Liver (tissue), 5 donors: ENCODE results near the gene GOLGA6B. TPM values are rescaled to one million over a fixed set of nuclear protein-coding genes. Genes with fewer than 3 reads are reported as not detected.

Source experiments
- polyA plus RNA-seq, 2 donors: library from polyadenylated mRNA; stranded (reverse) in 1 of 2; unstranded in 1 of 2; fragments of 200-250 nt in 1 of 2; fragments of >200 nt in 1 of 2; fragmentation: Nextera tagmentation in 1 of 2; extraction: Ambion mirVana in 1 of 2; gene quantifications; one replicate each; pipeline versions ENCODE4 v1.2.1 to v1.2.3, GENCODE V29; 2013 to 2015
- small RNA-seq: library from RNA; depleted of rRNA; stranded (forward); fragments of <200 nt; gene quantifications from one replicate; pipeline ENCODE3, GENCODE V24; 2014
- total RNA-seq, 2 donors: library from RNA; depleted of rRNA; stranded (reverse); fragments of >200 nt; gene quantifications; one replicate each; pipeline ENCODE4 v1.2.3, GENCODE V29; 2014
- donor health status: healthy.
- donor health status: healthy.
- donor health status: healthy.

Gene GOLGA6B
- total and polyA plus RNA-seq, 4 donors: 0.03 to 1.0 (median 0.05) TPM; not detected in 1

Small RNAs within 50 kb of the gene (small RNA-seq; reads per million reads assigned to genes)
- gene RN7SL853P: not detected

Other genes starting within 250 kb of the GOLGA6B start
- gene ARIH1, start 180.4 kb upstream of the GOLGA6B start, total RNA-seq: 10 to 100 TPM; 23.3 to 23.8 TPM
- gene ARIH1, start 180.4 kb upstream of the GOLGA6B start, polyA plus RNA-seq: 10 to 100 TPM; 10.8 to 14.3 TPM
- not detected for gene HIGD2B, start 31.5 kb downstream of the GOLGA6B start, total RNA-seq
- gene HIGD2B, start 31.5 kb downstream of the GOLGA6B start, polyA plus RNA-seq: not detected
- 10 to 100 TPM; 10.3 to 16.0 TPM for gene BBS4, start 31.5 kb downstream of the GOLGA6B start, total RNA-seq
- gene BBS4, start 31.5 kb downstream of the GOLGA6B start, polyA plus RNA-seq: 1 to 10 TPM; 4.8 to 6.4 TPM
- 10 to 100 TPM; 25.8 to 35.5 TPM for gene ADPGK, start 129.1 kb downstream of the GOLGA6B start, total RNA-seq
- 10 to 100 TPM; 12.2 to 14.1 TPM for gene ADPGK, start 129.1 kb downstream of the GOLGA6B start, polyA plus RNA-seq